ENCODE results near the gene MXRA7.
"Not testable (repeated sequence)": the region's sequence is repeated elsewhere in the genome, so short reads cannot be mapped to it uniquely, and the experiment has no call there.

MXRA7 gene

GRCh38 chr17:76710863-76711611, at the start of gene MXRA7:
Gene MXRA7 (minus strand): TSS chr17:76710965. CDS start chr17:76710946, 19 bp downstream.
- H3K4me3 ChIP-seq = peak within 1 kb of the TSS; percentile 52 to 65 (median 57)
- peak within 1 kb of the TSS in 20 of 21 experiments; percentile 65 to 95 (median 80) for H3K27ac ChIP-seq

GRCh38 chr17:76758570-76758969, 47.8 kb upstream of the MXRA7 start:
- Histone ChIP-seq H3K27ac (no peak overlapping the region), H3K4me3 (no peak overlapping the region)

- Histone ChIP-seq H3K27ac (no peak overlapping the region), H3K4me3 (no peak overlapping the region)
These were observed 46.5 kb upstream of the MXRA7 start for GRCh38 chr17:76757256-76757655.

GRCh38 chr17:76755285-76755684, 44.5 kb upstream of the MXRA7 start:
- Histone ChIP-seq H3K4me3 (no peak overlapping the region), H3K27ac (no peak overlapping the region)

- Histone ChIP-seq H3K27ac (peak overlapping the region in 11 of 21 experiments; percentile 6 to 81 (median 58)), H3K4me3 (peak overlapping the region in 2 of 7 experiments; percentile 8 to 16)
These were observed 42.5 kb upstream of the MXRA7 start for GRCh38 chr17:76753061-76753961.

- H3K27ac ChIP-seq = peak overlapping the region in 3 of 21 experiments; percentile 10 to 79 (median 26)
- H3K4me3 ChIP-seq = no peak overlapping the region
These were observed 41.2 kb upstream of the MXRA7 start for GRCh38 chr17:76752006-76752405.

- no peak overlapping the region for H3K4me3 ChIP-seq
- H3K27ac ChIP-seq = peak overlapping the region in 1 of 21 experiments; percentile 10
These were observed 40.7 kb upstream of the MXRA7 start for GRCh38 chr17:76751416-76751993.

- no peak overlapping the region for H3K27ac ChIP-seq
- H3K4me3 ChIP-seq = no peak overlapping the region
These were observed 37.9 kb upstream of the MXRA7 start for GRCh38 chr17:76748657-76749056.

GRCh38 chr17:76747716-76748363, 37.1 kb upstream of the MXRA7 start:
- peak overlapping the region in 4 of 21 experiments; percentile 7 to 59 (median 19) for H3K27ac ChIP-seq
- no peak overlapping the region for H3K4me3 ChIP-seq

- not testable (repeated sequence) for H3K4me3 ChIP-seq, H3K27ac ChIP-seq
These were observed 35.0 kb upstream of the MXRA7 start for GRCh38 chr17:76745785-76746184.

- Histone ChIP-seq H3K27ac (no peak overlapping the region), H3K4me3 (no peak overlapping the region)
These were observed 34.0 kb upstream of the MXRA7 start for GRCh38 chr17:76744747-76745146.

GRCh38 chr17:76742958-76743357, 32.2 kb upstream of the MXRA7 start:
- Histone ChIP-seq H3K27ac (no peak overlapping the region), H3K4me3 (no peak overlapping the region)

GRCh38 chr17:76740329-76741118, 29.8 kb upstream of the MXRA7 start:
- H3K4me3 ChIP-seq = no peak overlapping the region
- no peak overlapping the region for H3K27ac ChIP-seq

GRCh38 chr17:76739568-76740115, 28.9 kb upstream of the MXRA7 start:
- not testable (repeated sequence) for H3K27ac ChIP-seq, H3K4me3 ChIP-seq

GRCh38 chr17:76738468-76738850, 27.7 kb upstream of the MXRA7 start:
- Histone ChIP-seq H3K4me3 (peak overlapping the region; percentile 63 to 97 (median 87)), H3K27ac (peak overlapping the region in 20 of 21 experiments; percentile 91 to 99 (median 99))

GRCh38 chr17:76737676-76738467, 27.1 kb upstream of the MXRA7 start, which contains the start of gene MFSD11:
Gene MFSD11 (plus strand): TSS chr17:76738119. CDS start chr17:76738353, 234 bp downstream.
- peak within 1 kb of the TSS; percentile 63 to 97 (median 87) for H3K4me3 ChIP-seq
- peak within 1 kb of the TSS; percentile 89 to 99 (median 99) for H3K27ac ChIP-seq

- peak within 1 kb of the TSS; percentile 63 to 97 (median 87) for H3K4me3 ChIP-seq
- H3K27ac ChIP-seq = peak within 1 kb of the TSS; percentile 89 to 99 (median 99)
These were observed 26.4 kb upstream of the MXRA7 start, which contains the start of gene SRSF2 for GRCh38 chr17:76737082-76737675. Gene SRSF2 (minus strand): TSS chr17:76737331. CDS start chr17:76737160, 171 bp downstream.

All from skin epidermis (tissue), 12 donors.